ENCODE data around the gene C19orf38.

C19orf38 gene

GRCh38 chr19:10915130-10916091 is 67.2 kb downstream of the C19orf38 start:
- no peak for DNase-seq

GRCh38 chr19:10916602-10917001 is 68.4 kb downstream of the C19orf38 start:
- DNase-seq = no peak

GRCh38 chr19:10918359-10918758 is 70.1 kb downstream of the C19orf38 start:
- no peak for DNase-seq
